Activated naive CD4-positive, alpha-beta T cell treated with anti-CD3 and anti-CD28 coated beads, Interleukin-2, amount 50 U/mL, for 72 hours (primary cell): Measurements from ENCODE around the gene CLTB. TPM values are rescaled to one million over a fixed set of nuclear protein-coding genes. Genes with fewer than 3 reads are reported as not detected.
A peak's percentile ranks its signal among the peaks of the same experiment; 100 is the strongest.

Source experiments
- ATAC-seq, 2 donors: fragments of 150-1000 bp; cut with Tn5 transposase; 2 replicates each; pipeline ENCODE4 v1.10.0; 2021; ENCODE audit warnings: mild to moderate bottlenecking in 2 of 2, moderate library complexity in 2 of 2
- DNase-seq, 2 donors: peaks; one replicate each; pipeline ENCODE4 v3.0.0; 2021 to 2022; ENCODE audit warnings: low spot score in 2 of 2
- H3K27ac Mint-ChIP-seq, 2 donors: one replicate each; pipeline ENCODE4 v1.8.0; 2022; ENCODE audit warnings: mild to moderate bottlenecking in 2 of 2, mixed read lengths in 2 of 2
- H3K36me3 Mint-ChIP-seq, 2 donors: one replicate each; pipeline ENCODE4 v1.8.0; 2022; ENCODE audit warnings: mixed read lengths in 2 of 2
- H3K9me3 Mint-ChIP-seq, 2 donors: one replicate each; pipeline ENCODE4 v1.8.0; 2022; ENCODE audit warnings: mixed read lengths in 2 of 2
- total RNA-seq, 2 donors: library from RNA; stranded (reverse); gene quantifications; one replicate each; pipeline ENCODE4 v1.2.3, GENCODE V29; 2022

CLTB gene
- total RNA-seq, 2 donors from 2014 or later = 41.8 to 48.6 TPM

DNA sequence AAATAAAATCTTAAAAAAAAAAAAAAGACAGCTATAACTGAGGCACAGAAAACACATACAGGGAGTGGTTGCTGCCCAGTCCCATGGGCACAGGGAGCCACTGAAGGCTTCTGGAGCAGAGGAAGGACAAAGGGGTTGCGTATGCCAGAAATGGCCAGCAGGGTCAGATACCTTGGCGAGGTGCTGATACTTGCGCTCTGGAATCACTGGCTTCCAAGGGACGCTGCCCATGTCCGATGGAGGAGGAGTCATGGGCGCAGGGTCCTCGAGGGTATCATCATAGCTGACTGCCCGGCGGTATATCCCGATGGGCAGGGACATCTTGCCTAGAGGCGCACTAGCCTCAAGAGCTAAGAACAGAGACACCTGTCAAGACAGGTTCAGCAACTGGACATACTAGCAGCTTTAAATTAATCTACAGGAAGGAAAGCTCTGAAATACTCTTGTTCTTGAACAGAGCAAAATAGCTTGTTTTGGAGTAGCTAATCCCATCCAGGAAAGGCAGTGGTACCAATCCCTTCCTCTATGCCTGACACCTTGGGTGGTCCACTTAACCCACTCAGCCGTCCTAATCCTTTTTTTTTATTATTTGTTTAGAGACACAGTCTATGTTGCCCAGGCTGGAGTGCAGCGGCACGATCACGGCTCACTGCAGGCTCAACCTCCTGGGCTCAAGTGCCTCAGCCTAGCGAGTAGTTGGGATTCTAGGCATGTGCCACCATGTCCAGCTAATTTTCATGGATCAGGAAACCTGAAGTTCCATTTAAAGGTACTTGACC is 60.8 kb downstream of the CLTB start:
- DNase-seq (no peak), ATAC-seq (peak in 1 of 2 donors; percentile 33)
- Mint-ChIP-seq H3K9me3 (no peaks in the 10 kb centered on the region), H3K36me3 (peaks cover 11 to 20% of the 10 kb centered on the region in 2 donors), H3K27ac (peak overlapping the region in 1 of 2 donors; percentile 88)

DNA sequence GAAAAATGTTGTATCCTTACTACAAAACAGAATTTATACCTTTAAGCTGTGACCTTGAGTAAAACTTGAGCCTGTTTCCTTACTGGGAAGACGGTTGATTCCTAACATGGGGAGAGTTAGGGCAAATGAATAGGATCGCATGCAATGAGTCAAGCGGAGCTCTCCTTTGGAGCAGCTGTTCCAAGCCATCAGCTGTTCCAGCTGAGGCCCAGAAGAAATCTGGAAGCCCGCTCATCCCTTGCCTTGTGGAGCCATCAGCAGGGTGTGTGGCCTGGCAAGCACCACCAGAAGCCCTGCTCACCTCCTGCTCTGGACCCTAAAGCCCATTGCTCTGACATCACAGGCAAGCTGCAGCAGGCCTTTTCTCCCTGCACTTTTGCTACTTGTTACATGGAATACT is 62.8 kb downstream of the CLTB start:
- Mint-ChIP-seq H3K36me3 (peaks cover 5 to 25% of the 10 kb centered on the region in 2 donors), H3K27ac (peak overlapping the region in 1 of 2 donors; percentile 46), H3K9me3 (no peaks in the 10 kb centered on the region)
- DNase-seq = no peak
- ATAC-seq = no peak

DNA sequence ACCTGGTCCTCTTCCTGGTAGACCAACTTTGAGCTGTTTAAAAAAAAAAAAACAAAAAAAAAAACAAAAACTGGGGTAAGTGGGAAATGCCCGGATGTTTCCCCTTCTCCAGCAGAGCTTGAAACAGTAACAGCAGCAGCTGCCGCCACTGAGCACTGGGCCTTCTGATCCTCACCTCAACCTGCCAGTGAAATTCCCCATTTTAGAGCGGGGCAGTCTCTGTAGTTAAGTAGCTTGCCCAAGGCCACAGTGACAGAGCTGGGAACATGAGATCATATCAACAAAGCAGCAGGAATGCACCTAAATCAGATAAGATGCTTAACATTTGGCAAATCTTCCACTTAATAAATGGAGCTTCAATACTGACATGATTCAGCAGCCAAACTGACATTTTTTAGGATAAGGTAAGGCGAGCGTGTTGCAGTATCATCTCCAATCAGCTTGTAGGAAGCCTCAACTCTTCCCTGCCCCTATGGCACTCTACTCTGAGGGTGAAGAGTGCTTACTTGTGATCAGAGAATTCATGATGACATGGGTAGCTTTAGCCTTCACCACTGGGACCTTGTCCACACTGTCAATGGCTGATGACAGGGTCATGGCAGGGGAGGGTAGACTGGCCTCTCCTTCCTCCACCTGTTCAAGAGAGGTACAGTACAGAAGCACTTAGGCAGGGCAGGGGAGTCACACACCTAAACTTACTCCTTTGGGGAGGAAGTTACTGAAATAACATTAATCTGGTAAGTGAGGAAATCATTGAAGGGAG is 64.0 kb downstream of the CLTB start:
- Mint-ChIP-seq H3K27ac (peak overlapping the region; percentile 14 to 70), H3K36me3 (peaks cover 5 to 14% of the 10 kb centered on the region in 2 donors), H3K9me3 (no peaks in the 10 kb centered on the region)
- ATAC-seq (no peak), DNase-seq (no peak)

DNA sequence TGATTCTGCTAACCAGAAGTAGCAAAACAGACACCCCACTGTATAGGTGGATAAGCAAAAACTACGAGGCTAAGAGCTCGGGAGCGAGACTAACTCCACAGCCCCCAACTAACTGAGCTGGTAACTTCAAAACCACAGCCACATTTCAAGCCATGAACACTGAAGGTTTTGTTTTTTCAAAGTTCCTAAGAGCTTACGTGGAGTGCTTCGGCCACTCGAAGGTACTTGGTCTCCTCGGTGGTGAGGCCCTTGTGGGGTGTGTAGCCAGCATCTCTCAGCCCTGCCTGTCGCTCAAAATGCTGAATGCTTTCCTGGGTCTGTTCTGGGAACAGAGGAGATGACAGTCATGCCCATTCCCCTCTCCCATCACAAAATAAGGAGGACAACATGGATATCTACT is 65.9 kb downstream of the CLTB start:
- ATAC-seq (no peak), DNase-seq (no peak)
- Mint-ChIP-seq H3K9me3 (no peaks in the 10 kb centered on the region), H3K36me3 (peaks cover 5 to 11% of the 10 kb centered on the region in 2 donors), H3K27ac (no peak overlapping the region)

DNA sequence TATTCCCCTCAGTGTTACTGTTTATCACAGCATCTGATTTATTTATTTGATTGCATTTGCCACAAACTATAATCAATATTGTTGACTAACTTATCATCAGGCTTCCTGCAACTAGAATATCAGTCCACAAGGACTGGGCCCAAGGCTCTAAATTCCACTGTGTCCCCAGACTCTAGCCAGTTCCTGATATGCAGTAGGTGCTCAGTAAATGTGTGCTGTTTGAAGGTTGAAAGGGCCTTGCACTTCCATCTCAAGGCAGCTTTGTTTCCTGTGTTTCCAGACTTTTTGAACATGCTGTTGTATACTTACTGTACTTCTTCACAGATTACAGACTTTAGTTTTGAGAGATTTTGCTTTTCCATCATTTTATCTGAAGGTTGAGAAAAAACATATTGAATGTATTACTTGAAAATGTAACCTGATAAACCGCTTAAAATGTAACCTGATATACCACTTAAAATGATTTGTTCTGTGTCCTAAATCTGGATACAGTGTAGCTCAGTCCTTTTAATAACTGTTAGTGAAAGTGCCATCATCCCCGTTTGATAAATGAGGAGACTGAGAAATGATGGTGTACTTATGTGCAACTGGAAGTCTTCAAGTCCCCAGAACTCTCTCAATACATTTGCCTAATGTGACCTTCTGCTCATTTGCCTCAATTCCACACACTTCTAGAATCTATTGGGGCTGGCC is 73.4 kb downstream of the CLTB start:
- ATAC-seq (no peak), DNase-seq (no peak)
- peaks cover 0 to 2% of the 10 kb centered on the region in 2 donors for H3K36me3 Mint-ChIP-seq
- no peak overlapping the region for H3K27ac Mint-ChIP-seq
- no peaks in the 10 kb centered on the region for H3K9me3 Mint-ChIP-seq

Other genes with a start within 250 kb of the CLTB start
- 10 to 100 TPM; 22.1 to 39.9 TPM for gene SIMC1, start 178.1 kb downstream of the CLTB start, total RNA-seq
- gene KIAA1191, start 54.8 kb downstream of the CLTB start, total RNA-seq = 10 to 100 TPM; 58.3 to 58.9 TPM
- gene ARL10, start 51.1 kb downstream of the CLTB start, total RNA-seq = 10 to 100 TPM in 1 of 2 donors, 1 to 10 TPM in 1; 3.1 to 19.1 TPM
- gene NOP16, start 27.9 kb downstream of the CLTB start, total RNA-seq = 10 to 100 TPM; 42.1 to 67.7 TPM
- gene HIGD2A, start 27.8 kb downstream of the CLTB start, total RNA-seq = 100 to 1,000 TPM; 120 to 154 TPM
- gene FAF2, start 31.8 kb upstream of the CLTB start, total RNA-seq = 10 to 100 TPM; 36.3 to 37.7 TPM
- 100 to 1,000 TPM in 1 of 2 donors, 10 to 100 TPM in 1; 83.5 to 136 TPM for gene RNF44, start 120.9 kb upstream of the CLTB start, total RNA-seq
- gene CDHR2, start 132.8 kb upstream of the CLTB start, total RNA-seq = under 1 TPM; 0.05 to 0.54 TPM
- gene GPRIN1, start 193.6 kb upstream of the CLTB start, total RNA-seq = 1 to 10 TPM; 4.6 to 5.1 TPM
- gene SNCB, start 214.0 kb upstream of the CLTB start, total RNA-seq = 1 to 10 TPM in 1 of 2 donors, not detected in 1; 1.2 TPM
- not detected for gene EIF4E1B, start 214.1 kb upstream of the CLTB start, total RNA-seq
- gene TSPAN17, start 230.9 kb upstream of the CLTB start, total RNA-seq = 10 to 100 TPM; 14.3 to 30.9 TPM